H9 (cell line): ENCODE data around the gene SDK2. TPM values are rescaled to one million over a fixed set of nuclear protein-coding genes. Genes with fewer than 3 reads are reported as not detected.

Experiments used
- DNase-seq: peaks from one replicate; pipeline ENCODE4 v3.0.0-alpha.2; 2017
- H2AFZ ChIP-seq: one replicate; pipeline ENCODE4 v1.6.1; 2013; ENCODE audit warnings: mild to moderate bottlenecking, low read length, control low read depth, moderate library complexity
- H2AK5ac ChIP-seq: 2 replicates; pipeline ENCODE4 v1.6.1; 2013; ENCODE audit warnings: low read length, control low read depth, mixed read lengths; ENCODE audit not compliant: insufficient read length
- H2BK120ac ChIP-seq: one replicate; pipeline ENCODE4 v1.6.1; 2013; ENCODE audit warnings: low read depth, mild to moderate bottlenecking, low read length, control low read depth, inconsistent platforms; ENCODE audit not compliant: poor library complexity, severe bottlenecking
- H2BK12ac ChIP-seq: 2 replicates; pipeline ENCODE4 v1.6.1; 2013; ENCODE audit warnings: low read length, control low read depth, mixed read lengths, low read depth; ENCODE audit not compliant: insufficient read length
- H2BK15ac ChIP-seq: 2 replicates; pipeline ENCODE4 v1.6.1; 2013; ENCODE audit warnings: low read depth, low read length, control low read depth
- H2BK20ac ChIP-seq: one replicate; pipeline ENCODE4 v1.6.1; 2013; ENCODE audit warnings: low read depth, mild to moderate bottlenecking, low read length, control low read depth, inconsistent platforms; ENCODE audit not compliant: poor library complexity, severe bottlenecking
- H2BK5ac ChIP-seq: 2 replicates; pipeline ENCODE4 v1.6.1; 2013; ENCODE audit warnings: low read length, control low read depth, mixed read lengths; ENCODE audit not compliant: insufficient read length
- H3K14ac ChIP-seq: 2 replicates; pipeline ENCODE4 v1.6.1; 2013; ENCODE audit warnings: low read length, control low read depth; ENCODE audit not compliant: insufficient read depth
- H3K18ac ChIP-seq: 2 replicates; pipeline ENCODE4 v1.6.1; 2013; ENCODE audit warnings: low read depth, mild to moderate bottlenecking, mixed read lengths, low read length, control low read depth; ENCODE audit not compliant: insufficient read length
- H3K23ac ChIP-seq: 2 replicates; pipeline ENCODE4 v1.6.1; 2013; ENCODE audit warnings: low read length, control low read depth, mixed read lengths, low read depth; ENCODE audit not compliant: insufficient read length
- H3K23me2 ChIP-seq: 2 replicates; pipeline ENCODE4 v1.6.1; 2013; ENCODE audit warnings: low read depth, mild to moderate bottlenecking, mixed read lengths, low read length, control low read depth; ENCODE audit not compliant: insufficient read length, poor library complexity, severe bottlenecking
- H3K27ac ChIP-seq: 2 replicates; pipeline ENCODE4 v1.5.1; 2013; ENCODE audit warnings: low read length, control low read depth, mixed read lengths, low read depth; ENCODE audit not compliant: insufficient read length
- H3K27me3 ChIP-seq: 2 replicates; pipeline ENCODE4 v1.6.1; 2013; ENCODE audit warnings: low read length, control low read depth, inconsistent platforms; ENCODE audit not compliant: insufficient read depth
- H3K4ac ChIP-seq: 2 replicates; pipeline ENCODE4 v1.6.1; 2013; ENCODE audit warnings: low read depth, mild to moderate bottlenecking, control low read depth, inconsistent platforms, low read length, moderate library complexity
- H3K4me1 ChIP-seq: 2 replicates; pipeline ENCODE4 v1.6.1; 2013; ENCODE audit warnings: low read length, control low read depth, inconsistent platforms; ENCODE audit not compliant: insufficient read depth
- H3K4me2 ChIP-seq: 2 replicates; pipeline ENCODE4 v1.6.1; 2013; ENCODE audit warnings: low read length, control low read depth, mixed read lengths; ENCODE audit not compliant: insufficient read length, insufficient read depth
- H3K56ac ChIP-seq: 2 replicates; pipeline ENCODE4 v1.6.1; 2013; ENCODE audit warnings: low read depth, mild to moderate bottlenecking, mixed read lengths, low read length, control low read depth; ENCODE audit not compliant: insufficient read length
- H3K79me1 ChIP-seq: 2 replicates; pipeline ENCODE4 v1.6.1; 2013; ENCODE audit warnings: low read depth, mild to moderate bottlenecking, moderate library complexity, low read length, control low read depth, inconsistent platforms; ENCODE audit not compliant: insufficient read depth, poor library complexity, severe bottlenecking
- H3K79me2 ChIP-seq: 2 replicates; pipeline ENCODE4 v1.6.1; 2013; ENCODE audit warnings: low read length, control low read depth, inconsistent platforms; ENCODE audit not compliant: insufficient read depth
- H3K9ac ChIP-seq: 2 replicates; pipeline ENCODE4 v1.6.1; 2013; ENCODE audit warnings: low read length, control low read depth, mixed read lengths; ENCODE audit not compliant: insufficient read length; ENCODE audit errors: extremely low read depth
- H3K9me3 ChIP-seq: one replicate; pipeline ENCODE4 v1.6.1; 2013; ENCODE audit warnings: low read depth, low read length, inconsistent platforms; ENCODE audit not compliant: control insufficient read depth
- H3T11ph ChIP-seq: one replicate; pipeline ENCODE4 v1.6.1; 2013; ENCODE audit warnings: mild to moderate bottlenecking, low read length, control low read depth, inconsistent platforms
- H4K20me1 ChIP-seq: one replicate; pipeline ENCODE4 v1.6.1; 2013; ENCODE audit not compliant: control insufficient read depth, insufficient read length, insufficient read depth
- H4K5ac ChIP-seq: 2 replicates; pipeline ENCODE4 v1.6.1; 2013; ENCODE audit warnings: low read depth, mild to moderate bottlenecking, mixed read lengths, low read length, control low read depth; ENCODE audit not compliant: insufficient read length
- H4K8ac ChIP-seq: replicated peaks from 2 replicates; pipeline ENCODE4 v1.6.1; 2013; ENCODE audit warnings: low read length, control low read depth, mixed read lengths, low read depth; ENCODE audit not compliant: insufficient read length
- H4K91ac ChIP-seq: 2 replicates; pipeline ENCODE4 v1.6.1; 2013; ENCODE audit warnings: low read depth, mild to moderate bottlenecking, moderate library complexity, mixed read lengths, low read length, control low read depth; ENCODE audit not compliant: insufficient read length
- H3K27ac Mint-ChIP-seq, 3 experiments: 2 replicates in 2 of 3; 3 replicates in 1 of 3; pipeline ENCODE4 v1.8.0; 2020 to 2021; ENCODE audit warnings: mixed read lengths in 3 of 3, mild to moderate bottlenecking in 1 of 3, moderate library complexity in 1 of 3
- H3K27me3 Mint-ChIP-seq: 2 replicates; pipeline ENCODE4 v1.8.0; 2021; ENCODE audit warnings: low read depth, mild to moderate bottlenecking, moderate library complexity, mixed read lengths
- H3K36me3 Mint-ChIP-seq, 3 experiments: 2 replicates in 2 of 3; 3 replicates in 1 of 3; pipeline ENCODE4 v1.8.0; 2020 to 2021; ENCODE audit warnings: low read depth in 3 of 3, mixed read lengths in 3 of 3; ENCODE audit not compliant: insufficient read depth in 1 of 3
- H3K4me1 Mint-ChIP-seq, 2 experiments: 2 replicates each; pipeline ENCODE4 v1.8.0; 2020; ENCODE audit warnings: mixed read lengths in 2 of 2
- H3K4me3 Mint-ChIP-seq, 2 experiments: 2 replicates in 1 of 2; 3 replicates in 1 of 2; pipeline ENCODE4 v1.8.0; 2020 to 2021; ENCODE audit warnings: mild to moderate bottlenecking in 2 of 2, mixed read lengths in 2 of 2, moderate library complexity in 1 of 2
- H3K9me3 Mint-ChIP-seq, 2 experiments: 2 replicates in 1 of 2; 3 replicates in 1 of 2; pipeline ENCODE4 v1.8.0; 2020; ENCODE audit warnings: mild to moderate bottlenecking in 2 of 2, mixed read lengths in 2 of 2, moderate library complexity in 1 of 2
- WGBS: extraction: QIAGEN DNeasy Blood & Tissue Kit; methylation state at CpG from one replicate; pipeline ENCODE4 v1.1.7; 2013; ENCODE audit warnings: missing lambda C conversion rate, low lambda C conversion rate, mixed read lengths; ENCODE audit not compliant: insufficient read length; ENCODE audit errors: extremely low coverage; 5-methylcytosine and 5-hydroxymethylcytosine counted together
- total RNA-seq: library from RNA; stranded (reverse); gene quantifications from 2 replicates; pipeline ENCODE4 v1.2.1, GENCODE V29; 2021
- TF ChIP-seq, protein P1 (sequence below): fragments of 200-600 bp; sonication (generic); conservative IDR thresholded peaks from 3 replicates; pipeline ENCODE4 v1.8.0; 2021; ENCODE audit warnings: antibody characterized with exemption, mild to moderate bottlenecking

Gene SDK2
- total RNA-seq, 1 experiment from 2014 or later, result 9.1 TPM

GRCh38 chr17:73584049-73584448 is 60.2 kb downstream of the SDK2 start:
- H2AK5ac ChIP-seq, result no peak overlapping the region
- no peaks in the 10 kb centered on the region for H3K23me2 ChIP-seq
- H3K27me3 Mint-ChIP-seq, result peaks cover 4% of the 10 kb centered on the region
- no peak overlapping the region for H4K8ac ChIP-seq
- no peaks in the 10 kb centered on the region for H3K9me3 Mint-ChIP-seq
- TF ChIP-seq, protein P1, sequence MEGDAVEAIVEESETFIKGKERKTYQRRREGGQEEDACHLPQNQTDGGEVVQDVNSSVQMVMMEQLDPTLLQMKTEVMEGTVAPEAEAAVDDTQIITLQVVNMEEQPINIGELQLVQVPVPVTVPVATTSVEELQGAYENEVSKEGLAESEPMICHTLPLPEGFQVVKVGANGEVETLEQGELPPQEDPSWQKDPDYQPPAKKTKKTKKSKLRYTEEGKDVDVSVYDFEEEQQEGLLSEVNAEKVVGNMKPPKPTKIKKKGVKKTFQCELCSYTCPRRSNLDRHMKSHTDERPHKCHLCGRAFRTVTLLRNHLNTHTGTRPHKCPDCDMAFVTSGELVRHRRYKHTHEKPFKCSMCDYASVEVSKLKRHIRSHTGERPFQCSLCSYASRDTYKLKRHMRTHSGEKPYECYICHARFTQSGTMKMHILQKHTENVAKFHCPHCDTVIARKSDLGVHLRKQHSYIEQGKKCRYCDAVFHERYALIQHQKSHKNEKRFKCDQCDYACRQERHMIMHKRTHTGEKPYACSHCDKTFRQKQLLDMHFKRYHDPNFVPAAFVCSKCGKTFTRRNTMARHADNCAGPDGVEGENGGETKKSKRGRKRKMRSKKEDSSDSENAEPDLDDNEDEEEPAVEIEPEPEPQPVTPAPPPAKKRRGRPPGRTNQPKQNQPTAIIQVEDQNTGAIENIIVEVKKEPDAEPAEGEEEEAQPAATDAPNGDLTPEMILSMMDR, result no peak
- H4K5ac ChIP-seq, result no peak overlapping the region
- no peak overlapping the region for H3K9ac ChIP-seq
- H3K9me3 ChIP-seq, result no peaks in the 10 kb centered on the region
- H3K36me3 Mint-ChIP-seq, result no peaks in the 10 kb centered on the region
- H3K14ac ChIP-seq, result no peak overlapping the region
- H3K4me3 Mint-ChIP-seq, result no peak overlapping the region
- H3K4me1 ChIP-seq, result no peaks in the 10 kb centered on the region; the same call in none of the 2 replicates
- no peaks in the 10 kb centered on the region for H3K79me1 ChIP-seq
- H2BK5ac ChIP-seq, result no peak overlapping the region
- H2BK12ac ChIP-seq, result no peak overlapping the region
- no peak overlapping the region for H3K27ac ChIP-seq
- no peaks in the 10 kb centered on the region for H3K27me3 ChIP-seq
- DNase-seq, result no peak
- H2AFZ ChIP-seq, result no peak overlapping the region
- no peak overlapping the region for H3K27ac Mint-ChIP-seq
- WGBS, result no CpG with 5 or more reads among the region's 11 CpGs
- H3K4me2 ChIP-seq, result no peak overlapping the region
- no peaks in the 10 kb centered on the region for H4K20me1 ChIP-seq
- H3K23ac ChIP-seq, result no peak overlapping the region
- H3K4ac ChIP-seq, result no peak overlapping the region
- H2BK20ac ChIP-seq, result no peak overlapping the region
- peaks cover 43 to 50% of the 10 kb centered on the region in 2 experiments for H3K4me1 Mint-ChIP-seq
- H3K18ac ChIP-seq, result no peak overlapping the region
- no peak overlapping the region for H2BK15ac ChIP-seq
- H3T11ph ChIP-seq, result no peak overlapping the region
- H3K56ac ChIP-seq, result no peak overlapping the region
- H3K79me2 ChIP-seq, result no peaks in the 10 kb centered on the region
- no peak overlapping the region for H2BK120ac ChIP-seq
- H4K91ac ChIP-seq, result no peak overlapping the region
